Measurements from ENCODE around the gene KIAA1549. TPM values are rescaled to one million over a fixed set of nuclear protein-coding genes. Genes with fewer than 3 reads are reported as not detected.

The KIAA1549 gene
- total RNA-seq, 1 donor = 3.3 TPM

DNA sequence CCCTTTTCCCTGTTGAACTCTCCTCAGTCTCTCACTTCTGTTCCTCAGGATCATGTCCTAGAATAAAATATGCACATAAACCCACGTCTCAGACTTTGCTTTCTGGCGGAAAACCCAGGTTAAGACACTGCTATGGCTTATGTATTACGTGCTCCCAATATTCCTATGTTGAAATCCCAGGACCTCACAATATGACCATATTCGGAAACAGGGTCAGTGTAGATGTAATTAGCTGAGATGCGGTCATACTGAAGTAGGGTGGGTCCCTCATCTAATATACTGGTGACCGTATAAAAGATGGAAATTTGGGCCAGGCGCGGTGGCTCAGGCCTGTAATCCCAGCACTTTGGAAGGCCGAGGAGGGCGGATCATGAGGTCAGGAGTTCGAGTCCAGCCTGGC lies 59.9 kb downstream of the KIAA1549 start:
- no peak overlapping the region for H3K27ac ChIP-seq (ENCODE audit: low read depth, low read length)
- peaks cover 15% of the 10 kb centered on the region for H3K4me1 ChIP-seq (ENCODE audit: insufficient read depth, low read length)
- no peak overlapping the region for H2AFZ ChIP-seq (ENCODE audit: low read length)
- no peak overlapping the region for H3K4me2 ChIP-seq (ENCODE audit: insufficient read depth, low read length)
- no peak for DNase-seq (ENCODE audit: insufficient read length, low spot score, missing footprints)
- no peaks in the 10 kb centered on the region for H3K9me3 ChIP-seq (ENCODE audit: low read depth, low read length)
- no peaks in the 10 kb centered on the region for H3K27me3 ChIP-seq (ENCODE audit: insufficient read depth, low read length)
- no peaks in the 10 kb centered on the region for H3K36me3 ChIP-seq (ENCODE audit: insufficient read depth, low read length)
- TF ChIP-seq, protein P1, sequence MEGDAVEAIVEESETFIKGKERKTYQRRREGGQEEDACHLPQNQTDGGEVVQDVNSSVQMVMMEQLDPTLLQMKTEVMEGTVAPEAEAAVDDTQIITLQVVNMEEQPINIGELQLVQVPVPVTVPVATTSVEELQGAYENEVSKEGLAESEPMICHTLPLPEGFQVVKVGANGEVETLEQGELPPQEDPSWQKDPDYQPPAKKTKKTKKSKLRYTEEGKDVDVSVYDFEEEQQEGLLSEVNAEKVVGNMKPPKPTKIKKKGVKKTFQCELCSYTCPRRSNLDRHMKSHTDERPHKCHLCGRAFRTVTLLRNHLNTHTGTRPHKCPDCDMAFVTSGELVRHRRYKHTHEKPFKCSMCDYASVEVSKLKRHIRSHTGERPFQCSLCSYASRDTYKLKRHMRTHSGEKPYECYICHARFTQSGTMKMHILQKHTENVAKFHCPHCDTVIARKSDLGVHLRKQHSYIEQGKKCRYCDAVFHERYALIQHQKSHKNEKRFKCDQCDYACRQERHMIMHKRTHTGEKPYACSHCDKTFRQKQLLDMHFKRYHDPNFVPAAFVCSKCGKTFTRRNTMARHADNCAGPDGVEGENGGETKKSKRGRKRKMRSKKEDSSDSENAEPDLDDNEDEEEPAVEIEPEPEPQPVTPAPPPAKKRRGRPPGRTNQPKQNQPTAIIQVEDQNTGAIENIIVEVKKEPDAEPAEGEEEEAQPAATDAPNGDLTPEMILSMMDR (IDR thresholded peaks at IDR 0.05; ENCODE audit: extremely low read depth, low read depth, low read length) = no peak
- peaks cover 2% of the 10 kb centered on the region for H3K79me2 ChIP-seq (ENCODE audit: insufficient read depth, low read length)
- H3K4me3 ChIP-seq (ENCODE audit: insufficient read depth, low read length) = no peak overlapping the region
- no peaks in the 10 kb centered on the region for H4K20me1 ChIP-seq (ENCODE audit: insufficient read depth, low read length)

DNA sequence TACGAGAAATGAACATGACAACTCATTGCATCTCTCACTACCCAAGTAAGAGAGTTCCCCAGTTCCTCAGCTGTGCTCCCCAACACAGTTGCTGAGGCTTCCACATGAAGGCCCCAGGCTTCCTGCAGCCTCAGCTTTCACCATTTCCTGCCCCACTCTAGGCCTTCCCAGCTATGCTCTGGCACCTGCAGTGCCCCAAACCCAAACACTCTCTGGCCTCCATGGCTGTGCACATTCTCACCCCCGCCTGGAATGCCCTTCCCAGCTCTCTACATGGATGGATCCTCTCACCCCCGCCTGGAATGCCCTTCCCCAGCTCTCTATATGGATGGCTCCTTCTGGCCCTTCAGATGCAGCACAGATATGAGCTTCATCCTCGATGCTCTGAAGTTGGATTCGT lies 61.3 kb downstream of the KIAA1549 start:
- Histone ChIP-seq H3K9me3 (ENCODE audit: low read depth, low read length) (no peaks in the 10 kb centered on the region), H4K20me1 (ENCODE audit: insufficient read depth, low read length) (no peaks in the 10 kb centered on the region), H3K27ac (ENCODE audit: low read depth, low read length) (no peak overlapping the region), H3K36me3 (ENCODE audit: insufficient read depth, low read length) (no peaks in the 10 kb centered on the region), H3K4me1 (ENCODE audit: insufficient read depth, low read length) (peaks cover 13% of the 10 kb centered on the region), H2AFZ (ENCODE audit: low read length) (no peak overlapping the region), H3K79me2 (ENCODE audit: insufficient read depth, low read length) (peaks cover 2% of the 10 kb centered on the region), H3K4me2 (ENCODE audit: insufficient read depth, low read length) (peak overlapping the region; percentile 34), H3K27me3 (ENCODE audit: insufficient read depth, low read length) (no peaks in the 10 kb centered on the region), H3K4me3 (ENCODE audit: insufficient read depth, low read length) (no peak overlapping the region)
- TF ChIP-seq, protein P1 (IDR thresholded peaks at IDR 0.05; ENCODE audit: extremely low read depth, low read depth, low read length) = no peak
- no peak for DNase-seq (ENCODE audit: insufficient read length, low spot score, missing footprints)

DNA sequence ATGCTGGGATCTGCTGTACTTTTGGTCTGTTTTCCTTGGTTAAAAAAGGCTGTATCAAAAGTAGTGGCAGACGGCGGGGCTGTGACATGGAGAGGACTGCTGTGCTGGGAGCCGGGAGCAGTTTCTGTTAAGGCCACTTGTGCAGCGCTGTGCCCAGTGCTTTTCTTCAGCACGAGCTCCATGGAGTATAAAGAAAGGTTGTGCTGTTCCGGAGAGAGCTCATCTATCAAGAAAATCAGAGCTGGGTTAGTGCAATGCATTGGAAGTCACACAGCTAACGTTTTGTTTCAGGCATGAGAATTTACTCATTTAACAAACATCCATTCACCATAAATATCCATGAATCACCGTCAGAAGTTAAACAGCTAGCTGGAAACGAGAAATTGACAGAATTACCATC lies 62.0 kb downstream of the KIAA1549 start:
- peak overlapping the region; percentile 34 for H3K4me2 ChIP-seq (ENCODE audit: insufficient read depth, low read length)
- peak overlapping the region; percentile 54 for H2AFZ ChIP-seq (ENCODE audit: low read length)
- no peak overlapping the region for H3K4me3 ChIP-seq (ENCODE audit: insufficient read depth, low read length)
- peaks cover 2% of the 10 kb centered on the region for H3K79me2 ChIP-seq (ENCODE audit: insufficient read depth, low read length)
- peak overlapping the region; percentile 31 for H3K27ac ChIP-seq (ENCODE audit: low read depth, low read length)
- H3K27me3 ChIP-seq (ENCODE audit: insufficient read depth, low read length) = no peaks in the 10 kb centered on the region
- TF ChIP-seq, protein P1 (IDR thresholded peaks at IDR 0.05; ENCODE audit: extremely low read depth, low read depth, low read length) = no peak
- peaks cover 3% of the 10 kb centered on the region for H4K20me1 ChIP-seq (ENCODE audit: insufficient read depth, low read length)
- no peaks in the 10 kb centered on the region for H3K36me3 ChIP-seq (ENCODE audit: insufficient read depth, low read length)
- DNase-seq (ENCODE audit: insufficient read length, low spot score, missing footprints) = peak; percentile 84
- no peaks in the 10 kb centered on the region for H3K9me3 ChIP-seq (ENCODE audit: low read depth, low read length)
- peaks cover 13% of the 10 kb centered on the region for H3K4me1 ChIP-seq (ENCODE audit: insufficient read depth, low read length)

DNA sequence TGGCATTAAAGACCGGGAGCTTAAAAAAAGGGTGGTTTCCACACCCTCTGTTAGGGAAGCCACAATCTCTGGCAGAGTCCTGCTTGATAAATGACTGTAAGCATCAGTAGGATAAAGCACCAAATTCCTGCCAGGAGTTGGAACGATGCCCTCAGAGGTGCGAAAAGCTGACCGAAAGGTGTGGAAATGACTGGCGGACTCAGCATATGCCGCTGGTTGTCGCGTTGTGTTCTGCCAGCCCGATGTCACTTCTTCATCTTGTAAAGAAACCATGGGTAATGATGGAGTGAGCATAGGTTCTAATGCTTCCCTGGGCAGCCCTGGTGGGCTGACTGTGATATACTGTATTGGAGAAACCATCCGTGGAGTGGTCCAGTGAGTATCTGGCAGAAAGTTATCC lies 62.4 kb downstream of the KIAA1549 start:
- Histone ChIP-seq H3K27me3 (ENCODE audit: insufficient read depth, low read length) (no peaks in the 10 kb centered on the region), H3K27ac (ENCODE audit: low read depth, low read length) (peak overlapping the region; percentile 31), H3K9me3 (ENCODE audit: low read depth, low read length) (no peaks in the 10 kb centered on the region), H3K79me2 (ENCODE audit: insufficient read depth, low read length) (peaks cover 2% of the 10 kb centered on the region), H3K4me1 (ENCODE audit: insufficient read depth, low read length) (peaks cover 13% of the 10 kb centered on the region), H2AFZ (ENCODE audit: low read length) (no peak overlapping the region), H3K4me2 (ENCODE audit: insufficient read depth, low read length) (peak overlapping the region; percentile 34), H3K4me3 (ENCODE audit: insufficient read depth, low read length) (no peak overlapping the region), H4K20me1 (ENCODE audit: insufficient read depth, low read length) (peaks cover 3% of the 10 kb centered on the region), H3K36me3 (ENCODE audit: insufficient read depth, low read length) (no peaks in the 10 kb centered on the region)
- TF ChIP-seq, protein P1 (IDR thresholded peaks at IDR 0.05; ENCODE audit: extremely low read depth, low read depth, low read length) = no peak
- no peak for DNase-seq (ENCODE audit: insufficient read length, low spot score, missing footprints)

All from osteoblast (primary cell).